SK-N-SH treated with all-trans-retinoic acid at 6 μM for 48 hours (cell line): ENCODE data around the gene IRF1.

ENCODE experiments used
- CREB5 ChIP-seq: fragments of 250-450 bp; sonication (Bioruptor Pico); IDR thresholded peaks from 2 replicates; pipeline ENCODE4 v1.5.1; 2020; ENCODE audit warnings: low read depth, mild to moderate bottlenecking, moderate library complexity
- ESRRG ChIP-seq: fragments of 250-450 bp; sonication (Bioruptor Pico); IDR thresholded peaks from 2 replicates; pipeline ENCODE4 v1.6.1; 2021; ENCODE audit warnings: mild to moderate bottlenecking
- GLIS3 ChIP-seq: fragments of 250-450 bp; sonication (Bioruptor Pico); IDR thresholded peaks from 2 replicates; pipeline ENCODE4 v1.5.0; 2020; ENCODE audit warnings: mild to moderate bottlenecking, moderate library complexity
- ISL1 ChIP-seq: fragments of 250-450 bp; sonication (Bioruptor Pico); IDR thresholded peaks from 2 replicates; pipeline ENCODE4 v2.1.2; 2022; ENCODE audit warnings: mild to moderate bottlenecking, moderate library complexity
- RARB ChIP-seq: fragments of 250-450 bp; sonication (Bioruptor Pico); IDR thresholded peaks from 2 replicates; pipeline ENCODE4 v1.8.0; 2021; ENCODE audit warnings: mild to moderate bottlenecking, moderate library complexity
- ZFP3 ChIP-seq: fragments of 250-450 bp; sonication (Bioruptor Pico); IDR thresholded peaks from 2 replicates; pipeline ENCODE4 v1.5.0; 2020; ENCODE audit warnings: mild to moderate bottlenecking, moderate library complexity
- ZFP30 ChIP-seq: fragments of 450-650 bp; formaldehyde crosslinking; IDR thresholded peaks from 2 replicates; pipeline ENCODE4 v1.5.0; 2022; ENCODE audit warnings: mild to moderate bottlenecking, moderate library complexity
- ZNF565 ChIP-seq: fragments of 450-650 bp; formaldehyde crosslinking; conservative IDR thresholded peaks from 2 replicates; pipeline ENCODE4 v1.5.0; 2020; ENCODE audit warnings: low read depth, mild to moderate bottlenecking, moderate library complexity
- TF ChIP-seq, protein P1 (sequence below): fragments of 250-450 bp; sonication (Bioruptor Pico); IDR thresholded peaks from 2 replicates; pipeline ENCODE4 v1.8.0; 2020; ENCODE audit warnings: mild to moderate bottlenecking, moderate library complexity, borderline replicate concordance

- TF ChIP-seq, protein P1, sequence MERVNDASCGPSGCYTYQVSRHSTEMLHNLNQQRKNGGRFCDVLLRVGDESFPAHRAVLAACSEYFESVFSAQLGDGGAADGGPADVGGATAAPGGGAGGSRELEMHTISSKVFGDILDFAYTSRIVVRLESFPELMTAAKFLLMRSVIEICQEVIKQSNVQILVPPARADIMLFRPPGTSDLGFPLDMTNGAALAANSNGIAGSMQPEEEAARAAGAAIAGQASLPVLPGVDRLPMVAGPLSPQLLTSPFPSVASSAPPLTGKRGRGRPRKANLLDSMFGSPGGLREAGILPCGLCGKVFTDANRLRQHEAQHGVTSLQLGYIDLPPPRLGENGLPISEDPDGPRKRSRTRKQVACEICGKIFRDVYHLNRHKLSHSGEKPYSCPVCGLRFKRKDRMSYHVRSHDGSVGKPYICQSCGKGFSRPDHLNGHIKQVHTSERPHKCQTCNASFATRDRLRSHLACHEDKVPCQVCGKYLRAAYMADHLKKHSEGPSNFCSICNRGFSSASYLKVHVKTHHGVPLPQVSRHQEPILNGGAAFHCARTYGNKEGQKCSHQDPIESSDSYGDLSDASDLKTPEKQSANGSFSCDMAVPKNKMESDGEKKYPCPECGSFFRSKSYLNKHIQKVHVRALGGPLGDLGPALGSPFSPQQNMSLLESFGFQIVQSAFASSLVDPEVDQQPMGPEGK, result no peak
- TF ChIP-seq ZNF565, result no peak
- TF ChIP-seq CREB5 (CRISPR knock-in tag), result no peak
- no peak for TF ChIP-seq ESRRG
- TF ChIP-seq GLIS3, result no peak
- no peak for TF ChIP-seq ZFP30 (CRISPR knock-in tag)
- TF ChIP-seq ISL1 (CRISPR knock-in tag), result no peak
- no peak for TF ChIP-seq ZFP3 (CRISPR knock-in tag)
- no peak for TF ChIP-seq RARB
These were observed 12.7 kb downstream of the IRF1 start for GRCh38 chr5:132477784-132478365.
